MCF 10A (cell line): Measurements from ENCODE around the gene PDYN. TPM values are rescaled to one million over a fixed set of nuclear protein-coding genes. Genes with fewer than 3 reads are reported as not detected.
"Not testable (repeated sequence)": the region's sequence is repeated elsewhere in the genome, so short reads cannot be mapped to it uniquely, and the experiment has no call there.

ENCODE experiments used
- Bru-seq: library from RNA; stranded (reverse); fragments of 400-500 nt; gene quantifications from one replicate; lab custom pipeline; 2021; lab: Mats Ljungman, UMichigan
- BruChase-seq, 2 experiments: library from RNA; stranded (reverse); fragments of 400-500 nt; gene quantifications; one replicate each; lab custom pipeline; 2021; lab: Mats Ljungman, UMichigan
- BruUV-seq: library from RNA; stranded (reverse); fragments of 400-500 nt; replicated peaks from 2 replicates; lab custom pipeline; 2021; lab: Mats Ljungman, UMichigan
- CTCF ChIA-PET: fragments of 300-600 bp; sonication (Branson Sonifier 250); formaldehyde crosslinking; extraction: SDS; loops from one replicate; lab custom pipeline; 2021; ENCODE audit warnings: antibody characterized with exemption, inconsistent platforms; lab: Yijun Ruan, JAX
- POLR2A ChIA-PET: fragments of 300-600, 350-650 bp; sonication (Branson Sonifier 250); formaldehyde crosslinking; extraction: SDS; loops from one replicate; lab custom pipeline; 2020; ENCODE audit warnings: antibody characterized with exemption, inconsistent platforms; lab: Yijun Ruan, JAX
- DNase-seq: peaks from one replicate; pipeline ENCODE4 v3.0.0-alpha.2; 2018; ENCODE audit not compliant: unreplicated experiment
- H3K27ac Mint-ChIP-seq: one replicate; pipeline ENCODE4 v1.8.0; 2022; ENCODE audit warnings: mild to moderate bottlenecking, low read depth, mixed read lengths; ENCODE audit not compliant: unreplicated experiment
- H3K27me3 Mint-ChIP-seq: one replicate; pipeline ENCODE4 v1.8.0; 2022; ENCODE audit warnings: mixed read lengths; ENCODE audit not compliant: insufficient read depth, unreplicated experiment
- H3K36me3 Mint-ChIP-seq: one replicate; pipeline ENCODE4 v1.8.0; 2022; ENCODE audit warnings: mild to moderate bottlenecking, moderate library complexity, mixed read lengths; ENCODE audit not compliant: insufficient read depth, unreplicated experiment
- H3K4me1 Mint-ChIP-seq: one replicate; pipeline ENCODE4 v1.8.0; 2022; ENCODE audit warnings: mixed read lengths; ENCODE audit not compliant: insufficient read depth, unreplicated experiment
- H3K4me3 Mint-ChIP-seq: one replicate; pipeline ENCODE4 v1.8.0; 2022; ENCODE audit warnings: mild to moderate bottlenecking, moderate library complexity, mixed read lengths; ENCODE audit not compliant: unreplicated experiment
- H3K9me3 Mint-ChIP-seq: one replicate; pipeline ENCODE4 v1.8.0; 2022; ENCODE audit warnings: mixed read lengths; ENCODE audit not compliant: unreplicated experiment
- intact Hi-C: fragments of 100-400 bp; cut with micrococcal nuclease; formaldehyde crosslinking; loops from 2 replicates; pipeline ENCODE4 v1.14.1; 2022
- long read RNA-seq: library from polyadenylated mRNA; stranded (forward); transcript quantifications from one replicate; pipeline ENCODE4 v2.0.0, GENCODE V29; 2022
- total RNA-seq: library from RNA; stranded (reverse); gene quantifications from 2 replicates; pipeline ENCODE4 v1.2.3, GENCODE V29; 2022
- TF ChIP-seq, protein P1 (sequence below): fragments of 200-600 bp; IDR thresholded peaks from one replicate; pipeline ENCODE4 v1.8.0; 2022; ENCODE audit warnings: antibody characterized with exemption, mild to moderate bottlenecking; ENCODE audit not compliant: unreplicated experiment

Gene PDYN
- total RNA-seq: not detected in 2 replicates
- not detected for Bru-seq, nascent RNA
- not detected for BruChase-seq, experiment 1, labeled RNA remaining after a 6-hour chase
- not detected for BruChase-seq, experiment 2, labeled RNA remaining after a 2-hour chase
- long read RNA-seq: 0 reads

DNA sequence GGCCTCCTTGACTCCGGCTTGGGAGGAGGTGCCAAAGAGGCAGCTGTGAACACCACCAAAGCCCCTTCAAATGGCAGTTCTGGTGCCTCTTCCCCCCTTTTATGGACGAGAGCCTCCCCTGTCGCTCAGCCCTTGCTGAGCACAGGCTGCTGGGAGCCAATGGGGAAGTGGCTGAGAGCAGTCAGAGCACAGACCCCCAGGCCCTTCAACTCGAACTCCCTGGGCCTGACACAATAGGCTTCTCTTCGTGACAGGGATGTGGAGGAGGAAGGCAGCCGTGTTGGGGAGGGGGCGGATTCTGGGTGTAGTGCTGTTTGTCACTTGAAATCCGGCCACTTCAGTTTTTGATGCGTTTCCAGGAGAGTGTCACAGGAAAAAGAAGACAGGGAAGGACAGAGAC, at the start of gene PDYN:
Gene PDYN, minus strand, starts transcription at position 73 of the 400 bp plus-strand sequence. CDS start 10,974 bp downstream, outside the sequence.
- peaks cover 6% of the 10 kb centered on the region for H3K4me1 Mint-ChIP-seq
- no peak within 1 kb of the TSS for H3K27ac Mint-ChIP-seq
- BruUV-seq: no TSS peak
- TF ChIP-seq, protein P1, sequence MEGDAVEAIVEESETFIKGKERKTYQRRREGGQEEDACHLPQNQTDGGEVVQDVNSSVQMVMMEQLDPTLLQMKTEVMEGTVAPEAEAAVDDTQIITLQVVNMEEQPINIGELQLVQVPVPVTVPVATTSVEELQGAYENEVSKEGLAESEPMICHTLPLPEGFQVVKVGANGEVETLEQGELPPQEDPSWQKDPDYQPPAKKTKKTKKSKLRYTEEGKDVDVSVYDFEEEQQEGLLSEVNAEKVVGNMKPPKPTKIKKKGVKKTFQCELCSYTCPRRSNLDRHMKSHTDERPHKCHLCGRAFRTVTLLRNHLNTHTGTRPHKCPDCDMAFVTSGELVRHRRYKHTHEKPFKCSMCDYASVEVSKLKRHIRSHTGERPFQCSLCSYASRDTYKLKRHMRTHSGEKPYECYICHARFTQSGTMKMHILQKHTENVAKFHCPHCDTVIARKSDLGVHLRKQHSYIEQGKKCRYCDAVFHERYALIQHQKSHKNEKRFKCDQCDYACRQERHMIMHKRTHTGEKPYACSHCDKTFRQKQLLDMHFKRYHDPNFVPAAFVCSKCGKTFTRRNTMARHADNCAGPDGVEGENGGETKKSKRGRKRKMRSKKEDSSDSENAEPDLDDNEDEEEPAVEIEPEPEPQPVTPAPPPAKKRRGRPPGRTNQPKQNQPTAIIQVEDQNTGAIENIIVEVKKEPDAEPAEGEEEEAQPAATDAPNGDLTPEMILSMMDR: no peak
- DNase-seq: no peak
- POLR2A ChIA-PET: no interaction called here
- intact Hi-C loops: no loop called here
- no peaks in the 10 kb centered on the region for H3K9me3 Mint-ChIP-seq
- H3K4me3 Mint-ChIP-seq: no peak within 1 kb of the TSS
- peaks cover 92% of the 10 kb centered on the region for H3K27me3 Mint-ChIP-seq
- no peaks in the 10 kb centered on the region for H3K36me3 Mint-ChIP-seq
- CTCF ChIA-PET: interaction anchor here (0.8 kb wide), 1 partner anchor 155 kb away, joined by 3 read pairs; no protein-coding TSS in a partner anchor

DNA sequence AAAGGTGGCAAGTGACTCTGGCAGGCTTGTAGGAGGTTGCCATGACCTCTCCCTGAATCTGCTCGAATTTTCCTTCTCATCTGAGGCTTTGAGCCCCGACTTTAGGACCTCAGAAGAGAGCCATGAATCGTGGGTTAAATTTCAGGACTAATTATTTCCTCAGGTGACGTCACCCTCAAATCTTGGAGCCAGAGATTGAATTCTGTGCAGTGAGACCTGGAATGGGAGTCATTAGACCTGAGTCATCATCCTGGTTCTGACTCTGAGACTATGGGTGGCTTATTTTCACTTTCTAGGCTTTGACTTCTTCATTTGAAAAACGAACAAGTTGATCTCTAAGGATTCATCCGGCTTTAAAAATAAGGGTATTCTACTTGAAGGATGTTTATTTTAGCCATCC, 48.5 kb upstream of the PDYN start:
- no peaks in the 10 kb centered on the region for H3K4me1 Mint-ChIP-seq
- TF ChIP-seq, protein P1: no peak
- ChIA-PET POLR2A (no interaction called here), CTCF (no interaction called here)
- DNase-seq: peak; percentile 53
- intact Hi-C loops: no loop called here
- H3K27me3 Mint-ChIP-seq: peaks cover 51% of the 10 kb centered on the region
- no peaks in the 10 kb centered on the region for H3K9me3 Mint-ChIP-seq
- H3K4me3 Mint-ChIP-seq: no peak overlapping the region
- BruUV-seq: no TSS peak
- no peak overlapping the region for H3K27ac Mint-ChIP-seq
- H3K36me3 Mint-ChIP-seq: no peaks in the 10 kb centered on the region

DNA sequence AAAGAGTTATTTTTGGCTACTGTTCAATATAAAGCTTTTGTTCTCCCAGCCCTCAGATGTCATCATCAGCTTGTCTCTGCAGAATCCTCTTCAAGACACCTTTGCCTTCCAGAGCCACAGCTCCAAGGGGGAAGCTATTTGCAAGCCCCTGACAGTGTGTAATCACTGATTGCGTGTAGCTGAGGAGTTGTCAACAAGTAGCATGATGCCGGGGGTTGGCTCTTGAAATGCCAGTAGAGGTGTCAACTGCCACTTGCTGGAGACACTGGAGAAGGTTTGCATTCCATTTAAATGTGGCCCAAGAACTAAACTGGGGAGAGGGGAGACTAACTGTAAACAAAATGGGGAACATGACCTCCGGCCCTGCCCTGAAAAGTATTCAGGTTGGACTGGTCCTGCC, 44.3 kb upstream of the PDYN start:
- DNase-seq: no peak
- ChIA-PET POLR2A (interaction anchor here (0.9 kb wide), 1 partner anchor 19 kb away, joined by 3 read pairs; no protein-coding TSS in a partner anchor), CTCF (interaction anchor here (0.6 to 1.5 kb wide), 4 partner anchors 14 to 261 kb away, joined by 3 to 4 read pairs (median 4); no protein-coding TSS in a partner anchor)
- no peaks in the 10 kb centered on the region for H3K4me1 Mint-ChIP-seq
- TF ChIP-seq, protein P1: no peak
- intact Hi-C loops: no loop called here
- BruUV-seq: no TSS peak
- H3K27ac Mint-ChIP-seq: no peak overlapping the region
- no peaks in the 10 kb centered on the region for H3K36me3 Mint-ChIP-seq
- peaks cover 49% of the 10 kb centered on the region for H3K27me3 Mint-ChIP-seq
- H3K9me3 Mint-ChIP-seq: no peaks in the 10 kb centered on the region
- H3K4me3 Mint-ChIP-seq: no peak overlapping the region

DNA sequence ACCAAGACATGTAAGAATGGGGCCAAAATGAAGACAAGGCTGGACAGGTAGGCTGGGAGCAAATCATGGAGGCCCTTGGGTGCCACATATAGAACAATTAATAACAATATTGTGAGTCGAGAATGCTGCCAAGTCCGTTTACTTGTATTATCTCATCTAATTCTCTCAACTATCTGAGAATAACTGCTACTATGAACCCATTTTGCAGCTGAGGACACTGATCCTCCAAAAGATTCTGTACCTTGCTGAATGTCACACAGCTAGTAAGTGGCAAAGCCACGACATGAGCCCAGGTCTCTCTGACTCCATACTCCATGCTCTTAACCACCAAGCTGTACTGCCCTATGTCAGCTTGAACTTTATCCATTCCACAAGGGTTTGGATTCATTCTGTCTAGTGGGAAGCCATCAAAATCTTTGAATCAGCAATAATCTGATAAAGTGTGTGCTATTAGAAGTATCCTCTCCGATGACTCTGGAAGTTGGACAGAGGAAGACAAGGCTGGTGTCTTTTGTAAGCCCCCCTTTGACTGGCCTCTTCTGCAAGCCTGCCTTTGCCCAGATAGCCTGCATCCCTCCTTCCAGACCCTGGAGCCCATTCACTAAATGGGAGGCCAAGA, 43.5 kb upstream of the PDYN start:
- no peaks in the 10 kb centered on the region for H3K36me3 Mint-ChIP-seq
- DNase-seq: no peak
- H3K4me1 Mint-ChIP-seq: no peaks in the 10 kb centered on the region
- no peak overlapping the region for H3K4me3 Mint-ChIP-seq
- intact Hi-C loops: no loop called here
- ChIA-PET CTCF (interaction anchor here (0.6 to 1.5 kb wide), 4 partner anchors 14 to 260 kb away, joined by 3 to 4 read pairs (median 3); no protein-coding TSS in a partner anchor), POLR2A (interaction anchor here (0.9 kb wide), 1 partner anchor 18 kb away, joined by 3 read pairs; no protein-coding TSS in a partner anchor)
- peaks cover 56% of the 10 kb centered on the region for H3K27me3 Mint-ChIP-seq
- TF ChIP-seq, protein P1: no peak
- BruUV-seq: no TSS peak
- no peak overlapping the region for H3K27ac Mint-ChIP-seq
- H3K9me3 Mint-ChIP-seq: no peaks in the 10 kb centered on the region

DNA sequence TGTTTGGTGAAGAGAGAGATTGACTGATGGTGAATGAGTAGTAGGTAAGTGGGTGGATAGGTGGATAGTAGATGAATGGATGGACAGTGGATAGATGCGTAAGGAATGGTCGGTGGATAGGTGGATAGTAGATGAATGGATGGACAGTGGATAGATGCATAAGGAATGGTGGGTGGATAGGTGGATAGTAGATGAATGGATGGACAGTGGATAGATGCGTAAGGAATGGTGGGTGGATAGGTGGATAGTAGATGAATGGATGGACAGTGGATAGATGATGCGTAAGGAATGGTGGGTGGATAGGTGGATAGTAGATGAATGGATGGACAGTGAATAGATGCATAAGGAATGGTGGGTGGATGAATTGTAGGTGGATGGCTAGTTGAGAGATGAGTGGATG, 42.5 kb upstream of the PDYN start:
- H3K36me3 Mint-ChIP-seq, H3K9me3 Mint-ChIP-seq, intact Hi-C loops, H3K4me3 Mint-ChIP-seq, H3K4me1 Mint-ChIP-seq, BruUV-seq, DNase-seq, POLR2A ChIA-PET, H3K27ac Mint-ChIP-seq: not testable (repeated sequence)
- peaks cover 67% of the 10 kb centered on the region for H3K27me3 Mint-ChIP-seq
- CTCF ChIA-PET: interaction anchor here (0.6 to 1.1 kb wide), 2 partner anchors 57 to 1081 kb away, joined by 3 to 4 read pairs; no protein-coding TSS in a partner anchor
